ENCODE data around the gene SERINC4.

DNA sequence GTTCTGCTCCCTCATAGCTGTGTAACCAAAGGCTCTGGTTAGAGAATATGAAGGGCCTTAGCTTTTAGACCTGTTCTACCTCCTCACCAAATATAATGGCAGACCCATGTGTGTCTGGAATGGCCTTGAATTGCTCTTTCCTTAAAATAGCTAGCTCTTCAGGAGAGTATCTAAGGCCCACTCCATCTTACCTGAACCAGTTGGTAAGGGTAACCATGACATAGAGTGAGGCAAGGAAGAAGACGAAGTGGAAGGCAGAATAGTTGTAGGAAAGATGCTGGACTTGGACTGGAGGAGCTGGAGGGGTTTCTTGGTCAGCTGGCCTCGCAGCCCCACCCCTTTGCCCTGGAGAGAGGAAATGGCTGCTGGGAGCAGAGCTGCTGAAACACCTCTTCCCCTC, 4.8 kb downstream of the SERINC4 start:
- TF ChIP-seq, protein P1, sequence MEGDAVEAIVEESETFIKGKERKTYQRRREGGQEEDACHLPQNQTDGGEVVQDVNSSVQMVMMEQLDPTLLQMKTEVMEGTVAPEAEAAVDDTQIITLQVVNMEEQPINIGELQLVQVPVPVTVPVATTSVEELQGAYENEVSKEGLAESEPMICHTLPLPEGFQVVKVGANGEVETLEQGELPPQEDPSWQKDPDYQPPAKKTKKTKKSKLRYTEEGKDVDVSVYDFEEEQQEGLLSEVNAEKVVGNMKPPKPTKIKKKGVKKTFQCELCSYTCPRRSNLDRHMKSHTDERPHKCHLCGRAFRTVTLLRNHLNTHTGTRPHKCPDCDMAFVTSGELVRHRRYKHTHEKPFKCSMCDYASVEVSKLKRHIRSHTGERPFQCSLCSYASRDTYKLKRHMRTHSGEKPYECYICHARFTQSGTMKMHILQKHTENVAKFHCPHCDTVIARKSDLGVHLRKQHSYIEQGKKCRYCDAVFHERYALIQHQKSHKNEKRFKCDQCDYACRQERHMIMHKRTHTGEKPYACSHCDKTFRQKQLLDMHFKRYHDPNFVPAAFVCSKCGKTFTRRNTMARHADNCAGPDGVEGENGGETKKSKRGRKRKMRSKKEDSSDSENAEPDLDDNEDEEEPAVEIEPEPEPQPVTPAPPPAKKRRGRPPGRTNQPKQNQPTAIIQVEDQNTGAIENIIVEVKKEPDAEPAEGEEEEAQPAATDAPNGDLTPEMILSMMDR (IDR thresholded peaks at IDR 0.05) = no peak
- no peak for TF ChIP-seq ZFX (IDR thresholded peaks at IDR 0.05; ENCODE audit: borderline replicate concordance)

Data from 22Rv1 (cell line).